GM21515 (cell line): ENCODE results near the gene ATP5F1C.

Experiments
- ATAC-seq: cut with Tn5 transposase; IDR thresholded peaks from one replicate; pipeline ENCODE4 v1.9.1; 2021; ENCODE audit not compliant: unreplicated experiment

The ATP5F1C gene

DNA sequence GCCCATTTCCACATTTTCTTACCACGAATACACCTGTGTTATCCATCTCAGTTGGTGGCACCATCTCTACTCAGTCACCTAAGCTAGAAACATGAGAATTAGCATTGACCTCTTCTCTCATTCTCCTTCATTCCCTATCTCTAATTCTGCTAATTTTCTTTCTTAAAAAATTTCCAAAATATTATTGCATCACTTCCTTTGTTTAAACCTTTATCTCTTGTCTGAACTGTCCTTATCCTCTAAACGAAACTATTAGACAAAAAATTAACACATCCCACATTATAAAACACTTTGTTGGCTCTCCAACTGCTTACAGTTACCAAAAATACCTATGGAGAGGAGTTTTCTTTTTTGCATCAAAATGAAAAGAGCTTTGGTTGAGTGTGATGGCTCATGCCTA, 48.6 kb downstream of the ATP5F1C start:
- no peak for ATAC-seq

GRCh38 chr10:7846591-7846990, 58.6 kb downstream of the ATP5F1C start:
- ATAC-seq: no peak

DNA sequence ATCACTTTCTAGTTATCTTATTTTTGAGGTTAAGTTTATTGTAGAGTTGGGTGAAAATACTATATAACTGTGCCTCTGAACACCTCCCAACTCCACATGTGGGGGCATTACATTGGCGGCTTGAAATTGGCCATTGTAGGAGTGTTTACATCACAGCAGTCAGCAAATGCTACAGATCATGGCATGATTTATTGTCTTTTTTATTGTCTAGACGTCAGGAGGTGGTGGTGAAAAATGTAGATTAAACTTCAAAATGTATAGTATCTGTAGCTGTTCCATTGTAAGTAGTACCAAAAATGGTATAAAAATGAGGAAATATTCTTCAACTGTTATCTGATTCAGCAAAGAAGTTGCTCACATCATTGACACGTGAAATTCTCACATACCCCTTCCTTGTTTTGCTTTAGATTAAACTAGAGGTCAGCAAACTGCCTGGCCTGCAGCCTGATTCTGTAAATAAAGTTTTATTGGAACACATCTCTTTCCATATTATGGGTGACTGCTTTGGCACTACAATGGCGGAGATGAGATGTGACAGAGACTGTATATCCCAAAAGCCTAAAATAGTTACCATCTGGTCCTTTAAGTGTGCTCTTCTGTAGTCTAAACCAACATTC, 65.4 kb downstream of the ATP5F1C start:
- no peak for ATAC-seq

GRCh38 chr10:7853890-7854289, 65.9 kb downstream of the ATP5F1C start:
- ATAC-seq: no peak

GRCh38 chr10:7855205-7855604, 67.2 kb downstream of the ATP5F1C start:
- ATAC-seq: no peak

DNA sequence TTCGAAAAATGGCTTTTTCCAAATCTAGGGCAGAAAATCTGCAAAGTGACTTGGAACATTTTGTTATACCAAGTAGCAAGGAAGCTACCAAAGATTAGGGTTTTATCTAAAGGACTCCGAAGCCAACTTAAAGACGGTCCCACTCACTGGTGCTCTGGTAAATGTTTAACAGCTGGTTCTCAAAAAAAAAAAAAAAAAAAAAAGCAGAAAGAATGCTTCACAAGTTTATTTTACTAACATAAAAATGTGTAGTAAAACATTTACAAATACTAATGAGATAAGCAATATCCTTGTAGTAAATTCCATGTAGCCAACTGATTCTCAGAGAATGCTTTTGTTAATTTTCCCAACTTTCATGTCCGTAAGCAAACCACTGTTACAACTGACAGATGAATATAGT, 68.7 kb downstream of the ATP5F1C start:
- no peak for ATAC-seq

- no peak for ATAC-seq
Measured at GRCh38 chr10:7857262-7857661, 69.3 kb downstream of the ATP5F1C start.
